HepG2 (cell line): Measurements from ENCODE around the gene MXRA7.

Experiments
- MYNN ChIP-seq: sonication (generic); formaldehyde crosslinking; IDR thresholded peaks from 2 replicates; pipeline ENCODE4 v1.4.0; 2020; ENCODE audit warnings: mild to moderate bottlenecking, low read depth, missing genetic modification reagents
- POLR2A ChIP-seq, 2 experiments: IDR thresholded peaks; 2 replicates each; pipeline ENCODE4 v1.6.1; 2011; ENCODE audit warnings: low read depth in 2 of 2, low read length in 2 of 2, mild to moderate bottlenecking in 1 of 2, moderate library complexity in 1 of 2; ENCODE audit not compliant: insufficient read depth in 1 of 2
- SETDB1 ChIP-seq: sonication (generic); formaldehyde crosslinking; IDR thresholded peaks from 2 replicates; pipeline ENCODE4 v1.5.1; 2020; ENCODE audit warnings: missing genetic modification reagents, mild to moderate bottlenecking, borderline replicate concordance
- SRF ChIP-seq: IDR thresholded peaks from 2 replicates; pipeline ENCODE4 v1.6.1; 2011; ENCODE audit warnings: mild to moderate bottlenecking, low read depth, low read length, moderate library complexity
- TCF7 ChIP-seq: sonication (generic); IDR thresholded peaks from 2 replicates; pipeline ENCODE4 v1.6.1; 2016; ENCODE audit warnings: antibody characterized with exemption, low read depth
- ZKSCAN1 ChIP-seq: fragments of 150-350 bp; IDR thresholded peaks from 2 replicates; pipeline ENCODE4 v1.6.1; 2014; ENCODE audit warnings: low read length
- TF ChIP-seq, protein P1 (sequence below): sonication (generic); formaldehyde crosslinking; IDR thresholded peaks from 2 replicates; pipeline ENCODE4 v1.4.0; 2020; ENCODE audit warnings: missing genetic modification reagents

- TF ChIP-seq POLR2A (IDR thresholded peaks at IDR 0.05; ENCODE audit: insufficient read depth in 1 of 2, low read depth in 2 of 2, low read length in 2 of 2) (no peak), ZKSCAN1 (no peak), SETDB1 (CRISPR knock-in tag) (no peak), SRF (no peak), MYNN (CRISPR knock-in tag) (no peak), TCF7 (no peak)
- TF ChIP-seq, protein P1, sequence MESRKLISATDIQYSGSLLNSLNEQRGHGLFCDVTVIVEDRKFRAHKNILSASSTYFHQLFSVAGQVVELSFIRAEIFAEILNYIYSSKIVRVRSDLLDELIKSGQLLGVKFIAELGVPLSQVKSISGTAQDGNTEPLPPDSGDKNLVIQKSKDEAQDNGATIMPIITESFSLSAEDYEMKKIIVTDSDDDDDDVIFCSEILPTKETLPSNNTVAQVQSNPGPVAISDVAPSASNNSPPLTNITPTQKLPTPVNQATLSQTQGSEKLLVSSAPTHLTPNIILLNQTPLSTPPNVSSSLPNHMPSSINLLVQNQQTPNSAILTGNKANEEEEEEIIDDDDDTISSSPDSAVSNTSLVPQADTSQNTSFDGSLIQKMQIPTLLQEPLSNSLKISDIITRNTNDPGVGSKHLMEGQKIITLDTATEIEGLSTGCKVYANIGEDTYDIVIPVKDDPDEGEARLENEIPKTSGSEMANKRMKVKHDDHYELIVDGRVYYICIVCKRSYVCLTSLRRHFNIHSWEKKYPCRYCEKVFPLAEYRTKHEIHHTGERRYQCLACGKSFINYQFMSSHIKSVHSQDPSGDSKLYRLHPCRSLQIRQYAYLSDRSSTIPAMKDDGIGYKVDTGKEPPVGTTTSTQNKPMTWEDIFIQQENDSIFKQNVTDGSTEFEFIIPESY (CRISPR knock-in tag), result peak; percentile 51; the same call in 1 of the 2 replicates
Measured at GRCh38 chr17:76707985-76708807, 2.6 kb downstream of the MXRA7 start.
